ENCODE data around the gene AHNAK. TPM values are rescaled to one million over a fixed set of nuclear protein-coding genes. Genes with fewer than 3 reads are reported as not detected.

AHNAK gene
- total RNA-seq, 4 donors from 2014 or later = 227 to 400 (median 288) TPM

GRCh38 chr11:62575156-62575555 lies 28.6 kb upstream of the AHNAK start:
- Histone ChIP-seq H3K36me3 (peaks cover 27 to 33% of the 10 kb centered on the region in 2 donors), H3K4me1 (peaks cover 11 to 29% of the 10 kb centered on the region in 2 donors), H3K27me3 (no peaks in the 10 kb centered on the region), H3K9me3 (no peaks in the 10 kb centered on the region), H3K4me3 (replicated peaks in 1 of 3) (peak overlapping the region in 1 of 3 donors; percentile 47), H3K27ac (peak overlapping the region in 2 of 3 donors; percentile 94 to 100)
- no peak for DNase-seq
- no peak for TF ChIP-seq POLR2A (IDR thresholded peaks at IDR 0.05)
- TF ChIP-seq CTCF (IDR thresholded peaks at IDR 0.05) = no peak
- WGBS, 2 donors = 71 to 76% methylated on average over 15 to 17 of the region's 17 CpGs
- intact Hi-C loops (cut with DNase I) = no loop called here

GRCh38 chr11:62574363-62575071 lies 27.9 kb upstream of the AHNAK start:
- TF ChIP-seq CTCF (IDR thresholded peaks at IDR 0.05) = no peak
- TF ChIP-seq POLR2A (IDR thresholded peaks at IDR 0.05) = no peak
- Histone ChIP-seq H3K27ac (peak overlapping the region; percentile 90 to 100 (median 94)), H3K4me1 (peaks cover 11 to 29% of the 10 kb centered on the region in 2 donors), H3K27me3 (no peaks in the 10 kb centered on the region), H3K9me3 (no peaks in the 10 kb centered on the region), H3K36me3 (peaks cover 31 to 34% of the 10 kb centered on the region in 2 donors), H3K4me3 (replicated peaks in 1 of 3) (peak overlapping the region; percentile 32 to 73 (median 47))
- DNase-seq = peak; percentile 38 to 42
- intact Hi-C loops (cut with DNase I) = no loop called here
- 4 to 5% methylated on average over 18 to 31 of the region's 33 CpGs for WGBS, 2 donors

- Histone ChIP-seq H3K36me3 (peaks cover 38 to 39% of the 10 kb centered on the region in 2 donors), H3K27me3 (no peaks in the 10 kb centered on the region), H3K27ac (peak within 1 kb of the TSS; percentile 90 to 100 (median 94)), H3K4me3 (replicated peaks in 1 of 3) (peak within 1 kb of the TSS; percentile 56 to 81 (median 73)), H3K9me3 (no peaks in the 10 kb centered on the region), H3K4me1 (peaks cover 11 to 29% of the 10 kb centered on the region in 2 donors)
- peak in 1 of 2 donors; percentile 95 for TF ChIP-seq POLR2A (IDR thresholded peaks at IDR 0.05)
- no peak for TF ChIP-seq CTCF (IDR thresholded peaks at IDR 0.05)
- DNase-seq = peak; percentile 99
- WGBS, 2 donors = 0 to 1% methylated on average over 34 to 46 of the region's 46 CpGs
- intact Hi-C loops (cut with DNase I) = no loop called here
Observed at GRCh38 chr11:62573592-62574362, 27.2 kb upstream of the AHNAK start, which contains the start of gene EEF1G. Gene EEF1G (minus strand): TSS chr11:62573891. CDS start chr11:62573842, 49 bp downstream.

- H3K4me1 ChIP-seq = peaks cover 11 to 29% of the 10 kb centered on the region in 2 donors
- DNase-seq = peak in 1 of 2 donors; percentile 12
- peak overlapping the region; percentile 56 to 81 (median 64) for H3K4me3 ChIP-seq (replicated peaks in 1 of 3)
- TF ChIP-seq POLR2A (IDR thresholded peaks at IDR 0.05) (no peak), CTCF (IDR thresholded peaks at IDR 0.05) (no peak)
- peak overlapping the region; percentile 22 to 89 (median 63) for H3K27ac ChIP-seq
- WGBS, 2 donors = 0 to 2% methylated on average over 33 of the region's 33 CpGs
- no peaks in the 10 kb centered on the region for H3K27me3 ChIP-seq
- intact Hi-C loops (cut with DNase I) = no loop called here
- peaks cover 38 to 39% of the 10 kb centered on the region in 2 donors for H3K36me3 ChIP-seq
- no peaks in the 10 kb centered on the region for H3K9me3 ChIP-seq
Observed at GRCh38 chr11:62573006-62573591, 26.5 kb upstream of the AHNAK start.

Measured in thyroid gland (tissue), 4 donors.